ENCODE measurements around the gene CLN6.

The CLN6 gene

GRCh38 chr15:68229386-68230156 lies at the start of gene CLN6:
CLN6 (minus strand) TSS chr15:68229728; CDS start chr15:68229584, 144 bp downstream.
- DNase-seq (ENCODE audit: low read depth), result peak; percentile 83

DNA sequence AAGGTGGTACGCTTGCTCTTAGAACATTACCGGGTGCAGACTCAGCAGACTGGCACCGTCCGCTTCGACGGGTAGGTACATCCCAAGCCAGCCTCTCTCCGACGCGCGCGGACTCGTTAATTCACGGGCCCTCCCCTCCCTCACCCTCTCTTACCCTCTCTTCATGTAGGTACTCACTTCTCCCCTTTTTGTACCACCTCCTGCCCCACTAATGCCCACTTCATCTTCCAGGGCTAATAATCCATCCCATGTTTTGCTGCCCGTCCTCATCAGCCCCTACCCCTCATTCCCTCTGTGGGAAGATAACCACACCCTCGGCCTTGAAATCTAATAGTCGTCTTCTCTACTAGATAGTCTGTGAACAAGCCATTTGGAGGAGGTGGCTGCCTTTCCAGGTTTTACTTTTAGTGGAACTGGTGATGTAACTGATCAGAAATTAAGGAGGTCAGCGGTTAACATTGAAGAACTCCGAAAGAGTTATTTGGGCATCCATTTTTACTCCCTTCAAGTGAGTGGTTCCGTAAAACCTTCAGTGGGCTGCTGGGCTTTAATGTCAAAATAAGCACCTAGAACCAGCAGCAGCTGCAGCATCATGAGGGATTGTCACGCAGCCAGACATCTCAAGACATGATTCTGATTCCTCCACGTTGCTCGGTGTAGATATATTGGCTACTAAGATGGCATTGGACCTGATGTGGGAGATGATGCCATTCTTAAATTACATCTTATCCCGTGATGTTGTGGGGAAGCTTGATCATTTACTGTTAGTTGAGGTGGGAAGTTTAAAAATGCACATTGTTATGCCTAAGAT lies 49.3 kb upstream of the CLN6 start:
- no peak for DNase-seq (ENCODE audit: low read depth)

- no peak for DNase-seq (ENCODE audit: low read depth)
These were observed 48.7 kb upstream of the CLN6 start for GRCh38 chr15:68278345-68278594.

- peak; percentile 78 for DNase-seq (ENCODE audit: low read depth)
These were observed 48.2 kb upstream of the CLN6 start, which contains the start of gene FEM1B for GRCh38 chr15:68277603-68278344. FEM1B (plus strand) TSS chr15:68277745; CDS start chr15:68278418, 673 bp downstream.

- DNase-seq (ENCODE audit: low read depth), result no peak
These were observed 47.6 kb upstream of the CLN6 start for GRCh38 chr15:68277131-68277602.

DNA sequence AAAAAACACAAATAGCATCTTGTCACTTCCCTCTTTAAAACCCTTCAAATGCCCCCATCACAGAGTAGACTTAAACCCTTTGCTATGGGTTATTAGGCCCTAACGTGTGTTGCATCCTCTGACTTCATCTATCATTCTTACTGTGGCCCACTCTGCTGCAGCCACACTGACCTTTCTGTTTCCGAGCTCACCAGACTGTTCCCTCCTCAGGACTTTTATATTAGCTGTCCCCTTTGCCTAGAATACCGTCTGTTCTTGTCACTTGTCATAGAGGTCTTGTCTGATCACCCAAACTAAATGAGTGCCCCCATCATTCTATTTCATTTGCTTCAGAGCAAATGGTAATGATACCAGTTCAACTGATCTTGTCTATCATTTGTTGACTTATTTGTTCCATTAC lies 47.1 kb upstream of the CLN6 start:
- DNase-seq (ENCODE audit: low read depth), result no peak

DNA sequence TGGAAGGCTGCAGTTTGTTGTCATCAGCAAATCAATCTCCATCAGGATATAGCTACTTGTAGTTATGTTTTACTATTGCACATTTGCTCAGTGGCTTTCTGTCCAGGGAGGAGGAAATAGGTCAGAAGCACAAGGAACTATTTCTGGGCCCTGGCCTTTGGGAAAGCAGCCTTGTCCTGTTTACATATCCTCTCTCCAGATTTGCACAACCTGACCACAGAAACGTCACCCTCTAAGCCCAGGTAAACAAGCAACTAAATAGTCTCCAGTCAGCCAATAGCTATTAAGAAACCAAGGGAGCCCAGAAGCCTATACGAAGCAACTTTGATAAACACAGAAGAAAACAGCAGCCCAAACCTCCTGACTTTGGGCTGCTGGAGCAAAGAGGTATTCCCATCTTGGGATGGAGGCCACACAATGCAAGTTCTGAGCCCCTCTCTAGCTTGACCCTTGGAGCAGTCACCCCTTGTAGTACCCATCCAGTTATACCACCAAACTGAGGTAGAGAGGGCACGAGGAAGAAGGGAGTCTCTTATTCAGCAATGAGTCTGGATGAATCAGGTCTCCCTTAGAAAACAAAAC lies 45.7 kb upstream of the CLN6 start:
- no peak for DNase-seq (ENCODE audit: low read depth)

- DNase-seq (ENCODE audit: low read depth), result no peak
These were observed 44.8 kb upstream of the CLN6 start for GRCh38 chr15:68274201-68274848.

DNA sequence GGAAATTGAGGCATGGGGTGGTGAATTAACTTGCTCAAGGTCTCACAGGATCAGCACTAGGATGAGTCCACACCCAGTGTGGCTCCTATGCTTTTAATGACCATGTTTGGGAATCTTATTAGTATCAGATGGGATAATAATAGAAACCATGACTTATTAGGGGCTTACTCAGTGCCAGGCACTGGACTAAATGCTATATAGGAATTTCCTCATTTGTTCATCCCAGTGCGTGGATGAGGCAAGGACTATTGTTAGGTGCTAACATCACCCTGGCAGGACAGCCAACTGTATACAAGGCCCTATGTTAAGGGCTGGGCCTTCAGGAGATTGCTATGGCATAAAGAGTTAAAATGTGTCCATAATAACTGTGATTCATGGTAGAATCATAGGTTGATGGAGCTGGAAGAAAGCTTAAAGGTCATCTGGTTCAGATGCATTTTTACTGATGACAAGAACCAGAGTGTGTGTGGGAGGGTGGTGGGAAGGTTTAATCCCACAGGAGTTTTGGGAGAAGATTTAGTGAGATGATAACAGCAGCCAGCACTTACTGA lies 43.3 kb upstream of the CLN6 start:
- DNase-seq (ENCODE audit: low read depth), result no peak

DNA sequence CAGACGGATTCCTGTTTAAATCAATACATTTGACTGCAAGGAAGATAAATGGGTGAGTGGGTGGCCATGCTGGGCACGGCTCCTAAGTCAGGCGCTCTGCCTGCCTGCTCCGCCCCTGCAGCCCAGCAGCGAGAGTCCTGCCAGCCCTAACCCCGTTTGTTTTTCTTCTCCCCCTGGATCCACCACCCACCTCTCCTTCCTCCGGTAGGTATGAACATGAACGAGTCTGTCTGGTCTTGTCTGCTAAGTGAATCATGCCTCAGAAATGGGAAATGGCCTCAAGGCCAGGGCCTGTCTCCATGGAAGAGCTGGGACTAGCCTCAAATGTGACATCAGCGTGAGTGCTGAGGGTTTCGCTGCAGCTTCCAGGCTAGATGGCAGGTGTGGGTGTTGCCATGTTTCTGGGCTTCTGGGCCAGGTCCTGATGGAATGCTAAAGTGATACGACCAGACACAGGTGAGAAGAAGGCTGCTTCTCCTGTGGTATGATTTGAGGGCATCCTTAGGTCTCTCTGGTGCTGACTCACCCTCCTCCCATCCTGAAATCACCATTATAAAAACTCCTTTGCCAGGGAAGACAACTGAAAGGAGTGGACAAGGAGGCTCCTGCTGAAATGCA lies 42.4 kb upstream of the CLN6 start:
- no peak for DNase-seq (ENCODE audit: low read depth)

- DNase-seq (ENCODE audit: low read depth), result no peak
These were observed 38.9 kb upstream of the CLN6 start for GRCh38 chr15:68268405-68268804.

- no peak for DNase-seq (ENCODE audit: low read depth)
These were observed 36.1 kb upstream of the CLN6 start for GRCh38 chr15:68265674-68266073.

DNA sequence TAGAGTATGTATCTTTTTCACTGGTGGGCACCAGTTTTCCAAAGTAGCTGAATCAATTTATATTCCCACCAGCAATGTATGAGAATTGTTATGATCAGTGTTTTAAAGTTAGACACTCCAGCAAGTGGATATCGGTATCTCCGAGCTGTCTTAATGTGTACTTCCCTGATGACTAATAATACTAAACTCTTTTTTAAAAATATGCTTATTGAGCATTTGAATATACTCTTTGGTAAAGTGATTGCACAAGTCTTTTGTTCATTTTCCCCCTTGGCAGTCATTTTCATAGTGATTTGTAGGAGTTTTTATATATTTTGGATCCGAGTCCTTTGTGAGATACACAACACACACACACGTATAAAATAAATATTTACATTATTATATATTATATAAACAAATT lies 35.6 kb upstream of the CLN6 start:
- DNase-seq (ENCODE audit: low read depth), result no peak

GRCh38 chr15:68264282-68264681 lies 34.8 kb upstream of the CLN6 start:
- DNase-seq (ENCODE audit: low read depth), result no peak

- no peak for DNase-seq (ENCODE audit: low read depth)
These were observed 33.2 kb upstream of the CLN6 start for GRCh38 chr15:68262514-68263356.

- no peak for DNase-seq (ENCODE audit: low read depth)
These were observed 32.5 kb upstream of the CLN6 start for GRCh38 chr15:68261980-68262379.

GRCh38 chr15:68261241-68261640 lies 31.7 kb upstream of the CLN6 start:
- DNase-seq (ENCODE audit: low read depth), result no peak

GRCh38 chr15:68259883-68260282 lies 30.4 kb upstream of the CLN6 start:
- no peak for DNase-seq (ENCODE audit: low read depth)

GRCh38 chr15:68258692-68259091 lies 29.2 kb upstream of the CLN6 start:
- DNase-seq (ENCODE audit: low read depth), result no peak

All from stimulated activated CD8-positive, alpha-beta memory T cell treated with anti-CD3 and anti-CD28 coated beads, Interleukin-12 subunit alpha, Interleukin-12 subunit beta, amount 100 ng/mL, for 4 hours (primary cell).